Measurements from ENCODE around the gene PCBP3.
A peak's percentile ranks its signal among the peaks of the same experiment; 100 is the strongest.

Gene PCBP3

GRCh38 chr21:45778686-45779085 lies 135.2 kb downstream of the PCBP3 start:
- no peak for DNase-seq
- Histone ChIP-seq H3K9me3 (ENCODE audit: severe bottlenecking) (peaks cover 11% of the 10 kb centered on the region), H3K27me3 (ENCODE audit: insufficient read depth, low read depth, severe bottlenecking) (no peaks in the 10 kb centered on the region), H3K4me3 (ENCODE audit: low read depth, low read length) (no peak overlapping the region), H3K27ac (no peak overlapping the region), H3K36me3 (no peaks in the 10 kb centered on the region)
- no peak for TF ChIP-seq CTCF (IDR thresholded peaks at IDR 0.05; ENCODE audit: low read depth, low read length)

GRCh38 chr21:45779226-45779625 lies 135.7 kb downstream of the PCBP3 start:
- TF ChIP-seq CTCF (IDR thresholded peaks at IDR 0.05; ENCODE audit: low read depth, low read length), result no peak
- H3K27me3 ChIP-seq (ENCODE audit: insufficient read depth, low read depth, severe bottlenecking), result no peaks in the 10 kb centered on the region
- H3K27ac ChIP-seq, result no peak overlapping the region
- no peaks in the 10 kb centered on the region for H3K36me3 ChIP-seq
- DNase-seq, result no peak
- H3K4me3 ChIP-seq (ENCODE audit: low read depth, low read length), result no peak overlapping the region
- peaks cover 11% of the 10 kb centered on the region for H3K9me3 ChIP-seq (ENCODE audit: severe bottlenecking)

- H3K9me3 ChIP-seq (ENCODE audit: severe bottlenecking), result peaks cover 11% of the 10 kb centered on the region
- H3K36me3 ChIP-seq, result no peaks in the 10 kb centered on the region
- DNase-seq, result no peak
- no peak overlapping the region for H3K4me3 ChIP-seq (ENCODE audit: low read depth, low read length)
- no peak overlapping the region for H3K27ac ChIP-seq
- 0 out of 2 replicates have a peak, but pooled peaks have one; percentile 13 for TF ChIP-seq CTCF (IDR thresholded peaks at IDR 0.05; ENCODE audit: low read depth, low read length)
- no peaks in the 10 kb centered on the region for H3K27me3 ChIP-seq (ENCODE audit: insufficient read depth, low read depth, severe bottlenecking)
These were observed 137.1 kb downstream of the PCBP3 start for GRCh38 chr21:45780647-45781046.

GRCh38 chr21:45781741-45782140 lies 138.2 kb downstream of the PCBP3 start:
- Histone ChIP-seq H3K9me3 (ENCODE audit: severe bottlenecking) (peaks cover 11% of the 10 kb centered on the region), H3K27me3 (ENCODE audit: insufficient read depth, low read depth, severe bottlenecking) (no peaks in the 10 kb centered on the region), H3K4me3 (ENCODE audit: low read depth, low read length) (no peak overlapping the region), H3K27ac (no peak overlapping the region), H3K36me3 (no peaks in the 10 kb centered on the region)
- DNase-seq, result no peak
- no peak for TF ChIP-seq CTCF (IDR thresholded peaks at IDR 0.05; ENCODE audit: low read depth, low read length)

GRCh38 chr21:45786660-45787059 lies 143.1 kb downstream of the PCBP3 start:
- Histone ChIP-seq H3K36me3 (no peaks in the 10 kb centered on the region), H3K27ac (no peak overlapping the region), H3K9me3 (ENCODE audit: severe bottlenecking) (no peaks in the 10 kb centered on the region), H3K27me3 (ENCODE audit: insufficient read depth, low read depth, severe bottlenecking) (no peaks in the 10 kb centered on the region), H3K4me3 (ENCODE audit: low read depth, low read length) (no peak overlapping the region)
- no peak for TF ChIP-seq CTCF (IDR thresholded peaks at IDR 0.05; ENCODE audit: low read depth, low read length)
- no peak for DNase-seq

GRCh38 chr21:45787371-45787770 lies 143.8 kb downstream of the PCBP3 start:
- Histone ChIP-seq H3K4me3 (ENCODE audit: low read depth, low read length) (no peak overlapping the region), H3K27ac (no peak overlapping the region), H3K9me3 (ENCODE audit: severe bottlenecking) (no peaks in the 10 kb centered on the region), H3K36me3 (no peaks in the 10 kb centered on the region), H3K27me3 (ENCODE audit: insufficient read depth, low read depth, severe bottlenecking) (no peaks in the 10 kb centered on the region)
- no peak for DNase-seq
- TF ChIP-seq CTCF (IDR thresholded peaks at IDR 0.05; ENCODE audit: low read depth, low read length), result no peak

Measured in WERI-Rb-1 (cell line).